ENCODE data around the gene KIF26A. TPM values are rescaled to one million over a fixed set of nuclear protein-coding genes. Genes with fewer than 3 reads are reported as not detected.

KIF26A gene
- total RNA-seq, 4 donors from 2014 or later, result 2.1 to 6.1 (median 4.6) TPM

DNA sequence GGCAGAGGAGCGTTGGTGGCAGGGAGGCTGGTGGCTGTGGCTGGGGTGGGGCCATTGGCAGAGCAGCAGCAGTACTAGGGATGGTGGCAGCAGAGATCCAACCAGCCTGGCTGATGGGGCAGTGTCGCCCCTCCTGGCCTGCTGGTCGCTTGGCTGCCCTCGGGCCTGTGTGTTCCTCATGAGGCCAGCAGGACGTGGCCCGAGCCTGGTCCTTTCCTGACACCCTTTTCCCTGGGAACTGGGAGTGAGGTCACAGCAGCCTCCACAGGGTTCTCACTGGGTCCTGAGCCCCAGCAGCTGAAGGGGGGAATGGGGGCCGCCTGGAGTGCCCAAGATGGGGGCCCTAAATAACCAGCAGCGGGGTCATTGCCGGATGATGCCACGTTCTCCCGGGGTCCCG lies 46.1 kb downstream of the KIF26A start:
- peaks cover 47% of the 10 kb centered on the region for H3K27me3 ChIP-seq

DNA sequence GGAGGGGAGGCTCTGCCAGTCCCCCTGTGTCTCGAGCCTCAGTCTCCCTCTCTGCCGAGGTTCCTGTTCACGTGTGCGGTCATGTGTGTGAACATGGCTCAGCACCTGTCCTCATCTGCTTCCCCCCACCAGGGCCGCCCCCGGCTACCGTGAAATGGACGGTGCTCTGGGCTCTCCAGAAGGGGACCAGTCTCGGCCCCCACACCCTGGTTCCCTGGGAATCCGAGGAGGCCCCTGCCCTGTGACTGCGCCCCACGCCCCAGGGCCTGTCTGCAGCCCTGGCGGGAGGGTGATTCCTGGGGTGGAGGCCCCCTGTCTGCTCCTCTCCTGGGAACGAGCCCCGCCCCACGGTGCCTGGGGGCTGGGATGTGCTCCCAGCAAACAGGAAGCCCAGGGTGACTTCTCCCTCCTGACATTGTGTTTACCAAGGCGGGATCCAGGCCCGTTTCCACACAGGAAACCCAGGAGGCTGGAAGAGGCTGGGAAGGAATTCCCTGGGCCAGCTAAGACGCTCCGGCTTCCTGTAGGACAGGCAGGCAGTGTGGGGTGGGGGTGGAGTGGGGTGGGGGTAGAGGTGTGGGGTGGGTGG lies 46.6 kb downstream of the KIF26A start:
- DNase-seq (ENCODE audit: low spot score in 2 of 2), result no peak
- no CpG with 5 or more reads among the region's 20 CpGs for WGBS
- TF ChIP-seq, protein P1, sequence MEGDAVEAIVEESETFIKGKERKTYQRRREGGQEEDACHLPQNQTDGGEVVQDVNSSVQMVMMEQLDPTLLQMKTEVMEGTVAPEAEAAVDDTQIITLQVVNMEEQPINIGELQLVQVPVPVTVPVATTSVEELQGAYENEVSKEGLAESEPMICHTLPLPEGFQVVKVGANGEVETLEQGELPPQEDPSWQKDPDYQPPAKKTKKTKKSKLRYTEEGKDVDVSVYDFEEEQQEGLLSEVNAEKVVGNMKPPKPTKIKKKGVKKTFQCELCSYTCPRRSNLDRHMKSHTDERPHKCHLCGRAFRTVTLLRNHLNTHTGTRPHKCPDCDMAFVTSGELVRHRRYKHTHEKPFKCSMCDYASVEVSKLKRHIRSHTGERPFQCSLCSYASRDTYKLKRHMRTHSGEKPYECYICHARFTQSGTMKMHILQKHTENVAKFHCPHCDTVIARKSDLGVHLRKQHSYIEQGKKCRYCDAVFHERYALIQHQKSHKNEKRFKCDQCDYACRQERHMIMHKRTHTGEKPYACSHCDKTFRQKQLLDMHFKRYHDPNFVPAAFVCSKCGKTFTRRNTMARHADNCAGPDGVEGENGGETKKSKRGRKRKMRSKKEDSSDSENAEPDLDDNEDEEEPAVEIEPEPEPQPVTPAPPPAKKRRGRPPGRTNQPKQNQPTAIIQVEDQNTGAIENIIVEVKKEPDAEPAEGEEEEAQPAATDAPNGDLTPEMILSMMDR (IDR thresholded peaks at IDR 0.05), result no peak
- TF ChIP-seq EP300 (IDR thresholded peaks at IDR 0.05) (no peak), POLR2A (IDR thresholded peaks at IDR 0.05) (no peak), POLR2AphosphoS5 (IDR thresholded peaks at IDR 0.05) (no peak)
- H3K4me1 ChIP-seq, result peaks cover 23% of the 10 kb centered on the region
- no peaks in the 10 kb centered on the region for H3K9me3 ChIP-seq
- peaks cover 50% of the 10 kb centered on the region for H3K27me3 ChIP-seq
- H3K36me3 ChIP-seq, result no peaks in the 10 kb centered on the region
- H3K4me3 ChIP-seq, result no peak overlapping the region
- no peak overlapping the region for H3K27ac ChIP-seq

More for the DNA sequence above, 46.1 kb downstream of the KIF26A start:
- no peak overlapping the region for H3K27ac ChIP-seq
- H3K36me3 ChIP-seq, result no peaks in the 10 kb centered on the region
- no peak for DNase-seq (ENCODE audit: low spot score in 2 of 2)
- H3K9me3 ChIP-seq, result no peaks in the 10 kb centered on the region
- TF ChIP-seq, protein P1 (IDR thresholded peaks at IDR 0.05), result no peak
- TF ChIP-seq POLR2A (IDR thresholded peaks at IDR 0.05) (no peak), EP300 (IDR thresholded peaks at IDR 0.05) (no peak), POLR2AphosphoS5 (IDR thresholded peaks at IDR 0.05) (no peak)
- peaks cover 23% of the 10 kb centered on the region for H3K4me1 ChIP-seq
- no peak overlapping the region for H3K4me3 ChIP-seq
- no CpG with 5 or more reads among the region's 12 CpGs for WGBS

DNA sequence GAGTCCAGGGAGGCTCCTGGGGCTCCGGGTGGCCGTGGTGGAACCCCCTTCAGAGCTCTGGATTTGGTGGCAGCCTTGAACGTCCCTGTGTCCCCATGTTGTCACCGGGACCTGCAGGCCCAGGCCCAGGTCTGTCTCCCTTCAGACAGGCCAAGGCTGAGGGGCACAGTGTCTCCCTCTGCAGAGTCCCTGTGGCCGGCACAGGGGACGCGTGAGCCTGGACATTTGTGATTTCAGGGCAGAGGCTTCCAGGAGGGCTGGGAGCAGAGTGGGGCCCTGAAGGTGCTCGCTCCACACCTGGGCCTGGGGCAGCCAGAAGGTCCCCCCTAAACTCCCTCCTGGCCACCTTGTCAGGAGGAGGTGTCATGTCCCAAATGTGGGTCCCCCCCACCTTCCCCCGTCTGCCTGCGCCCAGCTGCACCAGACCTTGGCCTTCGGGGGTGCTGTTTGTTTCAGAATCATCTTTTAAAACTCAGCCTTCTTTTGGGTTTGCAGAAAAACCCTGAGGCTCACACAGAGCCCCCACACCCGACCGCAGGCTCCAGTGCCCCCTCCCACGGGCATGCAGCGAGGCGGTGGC lies 47.6 kb downstream of the KIF26A start:
- no peak overlapping the region for H3K4me3 ChIP-seq
- 81% methylated on average over 14 of the region's 16 CpGs for WGBS
- H3K9me3 ChIP-seq, result no peaks in the 10 kb centered on the region
- H3K4me1 ChIP-seq, result peaks cover 23% of the 10 kb centered on the region
- peaks cover 57% of the 10 kb centered on the region for H3K27me3 ChIP-seq
- TF ChIP-seq, protein P1 (IDR thresholded peaks at IDR 0.05), result no peak
- no peaks in the 10 kb centered on the region for H3K36me3 ChIP-seq
- no peak overlapping the region for H3K27ac ChIP-seq
- DNase-seq (ENCODE audit: low spot score in 2 of 2), result no peak

DNA sequence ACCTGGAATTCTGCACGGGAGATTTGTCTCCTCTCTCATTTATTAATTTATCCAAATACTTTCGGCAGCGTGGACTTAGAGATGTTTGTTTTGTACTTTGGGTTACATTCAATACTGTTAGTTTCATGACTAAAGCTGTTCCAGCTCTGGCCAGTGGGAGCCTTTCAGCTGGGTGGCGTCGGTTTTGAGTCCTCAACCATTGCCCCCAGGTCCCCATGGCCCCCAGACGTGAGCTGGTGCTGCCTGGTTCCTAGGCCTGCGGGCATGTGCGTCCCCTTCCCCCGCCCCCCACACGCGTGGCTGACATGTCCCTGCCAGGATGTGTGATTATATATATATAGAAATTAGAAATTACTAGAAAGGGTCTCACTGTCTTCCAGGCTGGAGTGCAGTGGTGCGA lies 48.2 kb downstream of the KIF26A start:
- DNase-seq (ENCODE audit: low spot score in 2 of 2), result no peak
- TF ChIP-seq EP300 (IDR thresholded peaks at IDR 0.05) (no peak), POLR2AphosphoS5 (IDR thresholded peaks at IDR 0.05) (no peak), POLR2A (IDR thresholded peaks at IDR 0.05) (no peak)
- TF ChIP-seq, protein P1 (IDR thresholded peaks at IDR 0.05), result no peak
- Histone ChIP-seq H3K4me1 (peaks cover 19% of the 10 kb centered on the region), H3K36me3 (no peaks in the 10 kb centered on the region), H3K27ac (no peak overlapping the region), H3K27me3 (peaks cover 60% of the 10 kb centered on the region), H3K4me3 (no peak overlapping the region), H3K9me3 (no peaks in the 10 kb centered on the region)
- 72% methylated on average over 12 of the region's 12 CpGs for WGBS

DNA sequence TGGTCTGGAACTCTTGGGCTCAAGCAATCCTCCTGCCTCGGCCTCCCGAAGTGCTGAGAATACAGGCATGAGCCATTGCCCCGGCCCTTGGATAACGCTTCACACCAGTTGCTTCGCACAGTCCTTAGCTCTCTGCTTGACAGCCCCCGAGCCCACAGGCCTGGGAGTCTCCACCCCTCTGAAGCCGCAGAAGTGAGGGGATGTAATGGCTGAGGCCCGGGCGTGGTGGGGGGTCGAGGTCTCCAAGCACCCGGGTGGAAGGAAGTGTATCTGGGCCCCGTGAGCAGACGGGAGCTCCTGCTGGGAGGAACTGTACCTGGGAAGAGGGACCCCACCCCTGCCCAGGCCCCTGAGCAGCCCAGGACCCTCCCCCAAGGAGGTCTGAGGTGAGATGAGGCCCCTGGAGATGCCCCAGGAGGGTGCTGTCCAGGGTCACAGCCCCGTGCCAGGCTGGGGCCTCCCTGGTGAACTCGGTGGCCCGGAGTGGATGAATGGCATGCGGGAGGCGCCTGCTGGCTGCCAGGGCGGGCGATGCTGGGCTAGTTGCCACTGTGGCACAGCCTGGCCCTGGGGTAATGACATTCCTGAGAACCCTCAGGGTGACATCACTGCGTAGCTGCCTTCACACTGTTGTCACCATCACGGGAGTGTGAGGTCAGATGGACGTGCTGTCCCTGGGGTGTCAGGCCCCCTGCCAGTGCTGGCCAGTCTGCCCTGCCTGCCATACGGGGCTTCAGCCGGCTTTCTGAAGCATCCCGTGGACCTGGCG lies 48.9 kb downstream of the KIF26A start:
- TF ChIP-seq POLR2AphosphoS5 (IDR thresholded peaks at IDR 0.05) (no peak), POLR2A (IDR thresholded peaks at IDR 0.05) (no peak), EP300 (IDR thresholded peaks at IDR 0.05) (no peak)
- TF ChIP-seq, protein P1 (IDR thresholded peaks at IDR 0.05), result no peak
- Histone ChIP-seq H3K4me3 (no peak overlapping the region), H3K4me1 (peaks cover 17% of the 10 kb centered on the region), H3K36me3 (no peaks in the 10 kb centered on the region), H3K27me3 (peaks cover 60% of the 10 kb centered on the region), H3K9me3 (no peaks in the 10 kb centered on the region), H3K27ac (no peak overlapping the region)
- 81% methylated on average over 13 of the region's 27 CpGs for WGBS
- no peak for DNase-seq (ENCODE audit: low spot score in 2 of 2)
